ENCODE results near the gene TUBGCP6.

TUBGCP6 gene, protein sequence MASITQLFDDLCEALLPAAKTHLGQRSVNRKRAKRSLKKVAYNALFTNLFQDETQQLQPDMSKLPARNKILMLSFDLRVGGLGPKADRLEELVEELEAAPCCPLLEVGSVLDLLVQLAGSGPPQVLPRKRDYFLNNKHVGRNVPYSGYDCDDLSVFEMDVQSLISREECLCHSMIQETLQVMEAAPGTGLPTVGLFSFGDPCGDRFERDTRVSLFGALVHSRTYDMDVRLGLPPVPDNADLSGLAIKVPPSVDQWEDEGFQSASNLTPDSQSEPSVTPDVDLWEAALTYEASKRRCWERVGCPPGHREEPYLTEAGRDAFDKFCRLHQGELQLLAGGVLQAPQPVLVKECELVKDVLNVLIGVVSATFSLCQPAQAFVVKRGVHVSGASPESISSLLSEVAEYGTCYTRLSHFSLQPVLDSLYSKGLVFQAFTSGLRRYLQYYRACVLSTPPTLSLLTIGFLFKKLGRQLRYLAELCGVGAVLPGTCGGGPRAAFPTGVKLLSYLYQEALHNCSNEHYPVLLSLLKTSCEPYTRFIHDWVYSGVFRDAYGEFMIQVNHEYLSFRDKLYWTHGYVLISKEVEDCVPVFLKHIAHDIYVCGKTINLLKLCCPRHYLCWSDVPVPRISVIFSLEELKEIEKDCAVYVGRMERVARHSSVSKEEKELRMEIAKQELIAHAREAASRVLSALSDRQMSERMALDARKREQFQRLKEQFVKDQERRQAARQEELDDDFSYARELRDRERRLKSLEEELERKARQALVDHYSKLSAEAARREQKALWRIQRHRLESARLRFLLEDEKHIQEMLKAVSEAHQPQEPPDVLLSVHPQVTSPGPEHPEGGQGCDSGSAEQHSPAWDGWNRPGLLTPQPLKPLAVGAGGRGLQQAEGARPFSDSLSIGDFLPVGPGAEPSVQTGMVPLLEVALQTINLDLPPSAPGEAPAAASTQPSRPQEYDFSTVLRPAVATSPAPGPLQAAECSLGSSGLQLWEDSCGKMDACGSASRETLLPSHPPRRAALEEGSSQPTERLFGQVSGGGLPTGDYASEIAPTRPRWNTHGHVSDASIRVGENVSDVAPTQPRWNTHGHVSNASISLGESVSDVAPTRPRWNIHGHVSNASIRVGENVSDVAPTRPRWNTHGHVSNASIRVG (N-terminal part only)

DNA sequence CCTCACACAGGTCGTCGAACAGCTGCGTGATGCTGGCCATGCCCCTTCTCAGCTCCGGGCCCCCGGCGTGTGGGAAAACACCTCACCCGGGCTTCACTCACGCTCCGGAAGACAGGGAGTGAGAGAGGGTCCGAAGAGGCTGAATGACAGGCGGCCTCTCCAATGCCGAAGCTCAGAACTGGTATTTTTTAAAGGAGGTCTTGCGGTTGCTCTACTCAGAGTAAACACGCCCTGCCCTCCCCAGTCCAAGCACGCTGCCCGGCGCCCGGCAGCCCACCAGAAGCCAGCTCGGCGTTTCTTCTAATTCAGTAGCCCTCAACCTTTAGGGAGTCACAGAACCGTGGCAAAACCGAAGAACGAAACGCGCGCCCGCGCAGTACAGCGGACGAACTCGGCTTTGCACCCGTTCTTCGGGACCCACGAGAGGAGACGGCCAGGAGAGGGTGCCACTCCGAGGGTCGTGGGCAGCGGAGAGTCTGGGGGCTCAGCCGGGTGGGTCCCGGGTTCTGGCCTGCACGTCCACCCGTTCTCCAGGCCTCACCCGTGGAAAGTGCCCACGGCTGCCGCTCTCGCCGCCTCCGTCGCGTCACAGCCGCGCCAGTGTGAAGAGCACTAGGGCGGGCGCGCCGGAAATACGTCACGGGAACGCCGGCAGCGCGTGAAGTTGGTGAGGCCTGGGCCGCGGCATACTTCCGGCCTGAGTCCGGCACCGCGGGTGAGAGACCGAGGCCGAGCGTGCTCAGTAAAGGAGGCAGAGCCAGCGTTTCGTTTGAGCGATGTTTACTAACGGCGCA lies at the start of gene TUBGCP6:
TSS of gene TUBGCP6 (minus strand) at position 604 of the 794 bp plus-strand sequence. CDS start at position 40, 564 bp downstream.
- DNase-seq: peak; percentile 93

- no peak for DNase-seq
Measured at GRCh38 chr22:50294319-50294656, 49.5 kb upstream of the TUBGCP6 start.

DNA sequence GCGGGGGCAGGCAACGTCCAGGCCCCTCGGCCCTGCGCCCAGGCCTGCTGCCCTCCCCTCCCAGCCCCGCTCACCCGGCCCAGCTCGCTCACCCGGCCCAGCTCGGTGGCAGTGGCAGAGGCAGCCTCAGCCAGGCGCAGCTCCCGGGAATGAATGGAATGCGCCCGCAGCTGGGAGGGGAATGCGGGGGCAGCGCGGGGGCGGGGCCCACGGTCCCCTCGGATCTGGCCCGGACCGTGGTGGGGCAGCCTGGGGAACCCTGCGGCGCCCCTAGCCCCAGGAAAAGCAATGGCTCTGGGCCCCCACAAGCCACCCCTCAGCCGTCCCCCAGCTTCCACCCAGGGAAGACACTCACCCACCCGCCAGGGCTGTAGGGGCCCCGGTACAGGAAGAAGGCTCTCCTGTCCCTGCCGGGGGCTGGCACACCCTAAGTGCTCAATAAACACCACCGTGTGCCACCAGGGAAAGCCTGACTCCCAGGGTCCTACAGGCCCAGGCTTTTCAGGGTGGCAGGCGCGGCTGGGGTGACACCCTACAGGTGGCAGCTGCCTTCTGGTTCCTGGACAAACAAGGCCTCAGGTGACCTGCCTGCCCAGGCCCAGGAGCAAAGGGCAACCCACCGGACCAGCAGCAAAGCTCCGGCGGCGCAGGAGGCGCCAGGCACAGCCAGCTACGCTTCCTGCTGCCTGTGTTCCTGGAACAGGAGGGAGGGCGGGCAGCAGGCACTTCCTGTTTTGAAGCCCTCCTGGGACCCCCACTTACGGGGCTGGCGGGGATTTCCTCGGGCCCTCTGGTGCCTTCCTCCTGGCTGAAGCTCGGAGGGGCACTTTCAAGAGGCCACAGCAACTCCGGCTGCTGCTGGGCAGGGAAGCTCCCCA lies 48.9 kb upstream of the TUBGCP6 start:
- no peak for DNase-seq

DNA sequence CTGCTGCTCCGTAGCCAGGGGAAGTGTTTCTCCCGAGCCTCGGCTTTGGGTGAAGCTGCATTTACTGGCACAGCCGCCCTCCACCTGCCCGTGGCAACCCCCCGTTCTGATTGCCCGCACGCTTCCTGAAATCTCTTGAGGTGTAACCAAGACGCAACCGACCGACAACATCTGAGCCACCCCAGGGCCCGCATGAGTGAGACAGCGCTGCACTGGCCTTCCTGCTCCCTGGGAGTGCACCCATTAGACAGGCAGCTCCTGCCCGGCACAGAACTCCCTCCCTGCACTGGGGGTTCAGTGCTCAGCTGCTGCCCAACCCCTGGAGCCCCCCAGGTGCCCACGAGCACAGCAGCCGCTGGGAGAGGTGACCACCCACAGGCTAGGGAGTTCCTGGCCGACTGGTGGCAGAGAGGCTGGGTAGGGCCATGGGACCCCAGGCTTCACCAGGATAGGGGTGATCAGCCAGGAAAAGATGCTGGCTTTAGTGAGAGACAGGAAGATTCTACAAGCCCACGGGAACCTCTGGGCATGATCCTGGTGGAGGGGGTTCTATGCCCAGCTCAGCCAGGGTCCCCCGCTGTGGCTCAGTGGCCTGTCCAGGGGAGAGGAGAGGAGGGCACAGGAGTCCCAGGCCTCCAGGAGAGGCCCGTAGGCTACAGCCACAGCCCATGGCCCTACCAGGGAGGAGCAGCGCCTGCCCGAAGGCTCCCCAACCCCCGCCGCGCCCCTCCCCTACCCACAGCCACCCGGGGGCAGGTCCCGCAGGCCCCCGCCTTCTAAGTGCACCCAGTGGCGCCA lies 48.0 kb upstream of the TUBGCP6 start:
- no peak for DNase-seq

DNA sequence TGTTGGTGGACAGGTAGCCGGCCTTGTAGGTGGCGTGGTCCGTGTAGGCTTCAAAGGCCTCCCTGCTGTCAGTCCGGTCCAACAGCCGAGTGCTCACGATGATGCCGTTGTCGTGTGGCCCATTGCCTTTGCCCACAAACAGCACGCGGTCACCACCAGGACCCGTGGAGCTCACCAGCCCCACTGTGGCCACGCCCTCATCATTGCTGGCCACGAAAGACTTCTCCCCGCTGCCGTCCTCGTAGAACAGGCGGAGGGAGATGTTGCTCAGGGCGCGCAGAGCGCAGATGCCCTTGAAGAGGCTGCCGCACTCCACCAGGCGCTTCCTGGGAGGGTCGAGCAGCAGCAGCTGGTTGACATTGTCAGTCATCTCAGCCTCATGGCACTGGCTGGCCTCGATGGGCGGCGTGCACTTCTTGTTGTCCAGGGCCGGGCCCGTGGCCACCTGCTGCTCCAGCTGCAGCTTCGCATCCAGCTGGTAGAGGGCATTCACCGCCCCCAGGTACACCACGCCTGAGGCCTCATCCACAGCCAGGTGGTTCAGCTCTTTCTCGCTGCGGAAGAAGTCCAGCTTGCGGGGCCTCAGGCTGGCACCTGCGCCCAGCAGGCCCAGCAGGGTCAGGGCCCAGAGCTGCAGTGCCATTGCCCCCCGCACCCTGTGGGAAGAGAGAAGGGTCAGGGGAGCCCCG lies 45.3 kb upstream of the TUBGCP6 start:
- no peak for DNase-seq

DNA sequence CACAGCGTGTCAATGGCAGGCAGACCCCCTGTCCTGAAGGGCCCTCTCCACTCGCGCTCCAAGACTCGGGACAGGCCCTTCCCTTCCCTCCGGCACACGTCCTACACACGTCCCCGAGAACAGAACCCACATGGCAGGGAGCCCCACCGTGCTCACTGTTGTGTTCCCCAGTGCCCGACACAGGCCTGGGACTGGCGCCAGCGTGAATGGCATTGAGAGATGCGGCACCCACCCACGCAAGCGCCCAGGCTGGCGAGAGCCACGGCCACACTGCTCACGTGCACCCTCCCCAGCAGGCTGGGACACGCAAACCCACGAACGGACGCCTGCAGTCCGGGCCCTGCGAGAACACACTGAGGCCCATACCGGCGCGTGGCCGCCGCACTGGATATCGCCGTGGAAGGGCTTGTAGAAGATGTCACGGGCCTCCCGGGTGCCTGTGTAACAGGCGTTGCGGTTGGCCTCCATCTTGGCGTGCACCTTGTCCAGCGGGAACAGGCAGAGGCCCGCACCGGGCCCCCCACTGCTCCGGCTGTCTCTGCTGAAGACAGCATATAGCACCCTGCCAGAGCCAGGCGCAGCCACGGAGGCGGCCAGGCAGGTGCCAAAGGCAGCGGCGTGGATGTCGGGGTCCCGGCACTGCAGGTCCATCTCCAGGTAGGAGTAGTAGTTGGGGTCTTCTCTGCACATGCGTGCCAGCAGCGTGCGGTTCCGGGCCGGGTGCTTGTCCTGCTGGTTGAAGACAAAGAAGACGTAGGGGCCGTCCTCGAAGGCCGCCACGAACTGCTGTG lies 44.5 kb upstream of the TUBGCP6 start:
- DNase-seq: no peak

- DNase-seq: no peak
Measured at GRCh38 chr22:50287731-50288130, 42.9 kb upstream of the TUBGCP6 start.

DNA sequence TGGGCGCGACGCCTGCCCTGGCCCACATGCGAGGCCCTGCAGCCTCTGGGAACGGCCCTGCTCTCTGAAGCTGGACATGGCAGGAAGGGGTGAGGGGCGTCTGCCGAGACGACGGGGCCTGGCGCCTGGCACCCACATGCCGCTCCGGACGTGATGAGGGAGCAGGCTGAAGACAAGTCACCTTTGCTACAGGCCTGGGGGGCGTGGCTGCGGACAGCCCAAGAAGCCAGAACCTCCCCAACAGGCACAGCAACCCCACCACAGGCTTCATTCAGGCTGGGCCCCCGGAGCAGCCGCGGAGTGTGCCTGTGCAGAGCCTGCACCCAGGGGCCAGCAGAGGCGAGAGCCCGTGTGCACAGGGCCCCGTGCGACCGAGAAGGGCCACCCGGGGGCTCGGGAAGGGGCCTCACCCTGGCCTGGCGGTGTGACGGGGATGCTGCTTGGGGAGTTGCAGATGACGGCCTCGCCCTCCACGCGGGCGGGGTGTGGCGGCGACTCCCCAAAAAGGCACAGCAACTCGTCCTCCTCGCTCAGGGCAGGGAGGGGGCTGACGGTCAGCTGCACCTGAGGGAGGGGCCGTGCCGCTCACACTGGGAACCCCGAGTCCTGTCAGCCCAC lies 42.0 kb upstream of the TUBGCP6 start:
- DNase-seq: no peak

DNA sequence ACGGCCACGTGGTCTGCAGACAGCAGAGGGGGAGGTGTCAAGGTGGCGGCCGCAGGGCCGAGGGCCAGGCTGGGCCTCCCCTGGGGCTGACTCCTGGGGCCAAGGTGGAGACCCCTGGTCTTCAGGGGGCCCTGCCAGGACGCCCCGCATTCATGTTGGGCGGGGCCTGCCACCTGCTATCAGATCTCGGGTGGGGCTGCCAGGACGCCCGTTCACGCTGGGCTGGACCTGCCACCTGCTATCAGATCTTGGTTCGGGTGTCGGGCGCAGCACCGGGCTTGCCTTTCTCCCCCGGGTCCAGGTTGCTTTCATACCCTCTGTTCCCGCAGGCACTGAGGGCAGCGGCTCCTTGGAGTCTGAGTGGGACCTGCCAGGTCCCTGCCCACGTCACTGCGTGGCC lies 41.5 kb upstream of the TUBGCP6 start:
- DNase-seq: no peak

GRCh38 chr22:50285568-50286229 lies 40.9 kb upstream of the TUBGCP6 start:
- DNase-seq: no peak

DNA sequence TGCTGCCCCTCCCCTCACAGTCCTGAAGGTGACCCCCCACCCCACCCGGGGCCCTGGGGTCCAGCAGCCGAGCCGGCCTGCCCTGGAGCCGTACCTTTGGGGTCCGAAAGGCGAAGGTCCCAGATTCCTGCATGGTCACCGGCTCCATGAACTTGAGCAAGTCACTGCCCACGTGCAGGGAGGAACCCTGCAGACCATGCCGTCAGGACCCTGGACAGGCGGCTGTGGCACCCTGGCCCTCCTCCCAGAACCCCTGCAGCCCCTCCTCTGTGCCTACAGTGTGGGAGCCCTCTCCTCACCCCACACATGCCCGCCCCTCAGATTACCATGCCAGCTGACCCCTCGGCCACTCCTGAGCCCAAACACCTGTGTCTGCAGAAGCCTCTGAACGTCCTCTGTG lies 39.7 kb upstream of the TUBGCP6 start:
- DNase-seq: no peak

GRCh38 chr22:50283821-50284220 lies 39.0 kb upstream of the TUBGCP6 start:
- DNase-seq: no peak

DNA sequence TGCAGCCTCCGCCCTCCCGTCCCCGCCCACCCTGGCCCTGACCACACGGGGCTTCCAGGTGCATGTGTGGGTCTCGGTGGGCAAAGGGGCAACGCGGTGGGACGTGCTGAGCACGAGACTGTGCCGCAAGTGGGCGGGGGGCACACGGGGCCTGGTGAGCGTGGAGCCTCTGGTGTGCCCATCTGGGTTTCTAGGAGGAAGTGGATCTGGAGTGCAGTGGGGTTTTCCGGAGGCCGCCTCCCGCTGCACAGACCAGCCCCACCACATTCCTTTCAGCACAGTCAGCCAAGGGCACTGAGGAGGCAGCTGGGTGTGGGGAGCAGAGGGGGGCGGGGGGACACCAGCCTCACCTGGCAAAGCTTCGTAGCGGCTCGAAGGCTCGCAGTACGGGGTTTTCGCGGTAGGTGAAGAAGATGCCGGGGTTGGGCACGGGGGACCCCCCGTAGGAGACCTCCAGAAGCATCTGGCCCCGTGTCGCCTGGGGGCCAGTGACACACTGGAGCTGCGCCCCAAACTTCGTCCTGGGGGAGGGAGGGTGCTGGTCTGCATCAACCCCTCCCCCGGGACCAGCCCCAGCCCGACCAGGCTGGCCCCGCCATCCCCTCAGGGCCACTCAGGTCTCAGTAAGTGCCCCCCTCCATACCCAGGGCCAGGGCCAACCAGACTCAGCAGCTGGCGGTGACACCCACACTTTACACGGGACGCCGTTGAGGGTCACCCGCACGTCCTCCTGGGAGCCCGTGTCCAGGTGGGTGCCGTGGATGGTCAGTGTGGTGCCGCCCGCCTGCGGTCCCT lies 37.7 kb upstream of the TUBGCP6 start:
- no peak for DNase-seq

DNA sequence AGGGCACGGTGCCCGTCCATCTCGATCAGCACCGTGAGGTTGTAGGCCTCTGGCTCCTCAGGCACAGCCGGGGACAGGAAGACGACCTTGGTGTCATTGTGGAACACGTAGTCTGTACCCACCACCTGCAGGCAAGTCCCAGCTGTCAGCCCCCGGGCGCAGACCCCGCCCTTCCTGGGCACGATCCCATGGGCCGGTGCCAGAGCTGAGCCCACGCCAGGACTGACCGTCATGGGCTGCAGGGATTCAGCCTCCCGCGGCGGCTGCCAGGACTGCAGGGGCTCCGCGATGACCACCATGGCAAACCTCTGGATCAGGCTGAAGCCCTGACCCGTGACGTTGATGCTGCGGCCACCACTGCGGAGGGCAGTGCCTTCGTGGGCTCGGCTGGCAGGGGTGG lies 37.1 kb upstream of the TUBGCP6 start:
- no peak for DNase-seq

DNA sequence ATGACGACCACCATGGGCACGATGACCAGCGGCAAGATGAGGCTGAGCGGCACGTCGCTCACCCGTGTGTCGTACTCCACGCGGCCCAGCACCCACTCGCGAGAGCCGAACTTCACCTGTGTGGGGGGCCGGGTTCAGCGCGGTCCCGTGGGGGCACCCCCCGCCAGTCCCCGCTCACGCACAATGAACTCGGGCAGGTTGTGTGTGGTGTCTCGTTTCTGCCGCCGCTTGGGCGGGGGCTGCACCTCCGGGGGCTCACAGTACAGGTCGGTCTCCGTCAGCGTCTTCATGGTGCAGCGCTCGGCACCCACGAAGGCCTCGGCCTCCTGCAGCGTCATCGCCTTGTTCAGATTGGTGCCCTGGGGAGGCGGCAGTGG lies 36.5 kb upstream of the TUBGCP6 start:
- no peak for DNase-seq

GRCh38 chr22:50280708-50281383 lies 36.0 kb upstream of the TUBGCP6 start:
- no peak for DNase-seq

Measured in activated naive CD4-positive, alpha-beta T cell treated with Interleukin-2 at 50 U/mL for 16 hours (primary cell).